Stimulated activated naive CD8-positive, alpha-beta T cell treated with anti-CD3 and anti-CD28 coated beads, Interleukin-15, Interleukin-2, amounts not matched to agents 100 ng/mL and 50 ng/mL, for 24 hours (primary cell): ENCODE results near the gene KCNK3.
A peak's percentile ranks its signal among the peaks of the same experiment; 100 is the strongest.

Source experiments
- H3K27ac Mint-ChIP-seq: one replicate; pipeline ENCODE4 v1.8.0; 2021; ENCODE audit warnings: mild to moderate bottlenecking, mixed read lengths
- H3K27me3 Mint-ChIP-seq: one replicate; pipeline ENCODE4 v1.8.0; 2021; ENCODE audit warnings: mixed read lengths
- H3K36me3 Mint-ChIP-seq: one replicate; pipeline ENCODE4 v1.8.0; 2021; ENCODE audit warnings: low read depth, mixed read lengths
- H3K4me1 Mint-ChIP-seq: one replicate; pipeline ENCODE4 v1.8.0; 2021; ENCODE audit warnings: low read depth, mixed read lengths
- H3K4me3 Mint-ChIP-seq: one replicate; pipeline ENCODE4 v1.8.0; 2021; ENCODE audit warnings: mild to moderate bottlenecking, mixed read lengths
- H3K9me3 Mint-ChIP-seq: one replicate; pipeline ENCODE4 v1.8.0; 2021; ENCODE audit warnings: mixed read lengths

The KCNK3 gene

DNA sequence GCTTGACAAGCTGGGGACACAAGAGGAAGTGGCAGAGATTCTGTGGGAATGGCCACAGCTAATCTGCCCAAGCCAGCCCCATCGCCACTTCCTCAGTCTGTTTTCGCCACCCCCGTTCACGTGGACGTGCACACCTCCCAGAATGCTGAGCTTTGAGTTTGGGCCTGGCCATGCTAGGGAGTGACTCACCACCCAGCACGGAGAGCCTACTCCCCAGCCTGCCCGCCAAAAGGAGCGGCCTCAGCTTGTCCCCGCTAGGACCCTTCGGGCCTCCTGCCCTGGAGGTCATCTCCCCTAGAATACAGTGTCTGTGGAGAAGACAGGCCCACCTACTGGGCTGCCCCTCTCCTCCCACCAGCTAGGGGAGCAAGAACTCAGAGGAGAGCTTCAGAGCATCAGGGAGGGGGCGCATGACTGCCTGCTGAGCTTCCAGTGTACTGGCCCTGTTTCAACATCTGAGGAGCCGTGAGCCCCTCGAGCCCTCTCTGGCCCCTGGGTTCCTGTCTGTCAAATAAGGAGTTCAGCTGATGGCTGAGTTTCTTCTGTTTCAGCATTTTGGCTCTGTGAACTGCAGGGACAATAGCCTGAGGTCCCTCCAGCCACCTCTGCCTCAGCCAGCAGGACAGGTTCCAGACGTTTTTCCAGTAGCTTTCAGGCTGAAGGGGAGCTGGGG lies 76.7 kb downstream of the KCNK3 start:
- Mint-ChIP-seq H3K4me1 (peaks cover 75% of the 10 kb centered on the region), H3K4me3 (no peak overlapping the region), H3K36me3 (peaks cover 8% of the 10 kb centered on the region), H3K27me3 (no peaks in the 10 kb centered on the region), H3K27ac (peak overlapping the region; percentile 40), H3K9me3 (no peaks in the 10 kb centered on the region)

DNA sequence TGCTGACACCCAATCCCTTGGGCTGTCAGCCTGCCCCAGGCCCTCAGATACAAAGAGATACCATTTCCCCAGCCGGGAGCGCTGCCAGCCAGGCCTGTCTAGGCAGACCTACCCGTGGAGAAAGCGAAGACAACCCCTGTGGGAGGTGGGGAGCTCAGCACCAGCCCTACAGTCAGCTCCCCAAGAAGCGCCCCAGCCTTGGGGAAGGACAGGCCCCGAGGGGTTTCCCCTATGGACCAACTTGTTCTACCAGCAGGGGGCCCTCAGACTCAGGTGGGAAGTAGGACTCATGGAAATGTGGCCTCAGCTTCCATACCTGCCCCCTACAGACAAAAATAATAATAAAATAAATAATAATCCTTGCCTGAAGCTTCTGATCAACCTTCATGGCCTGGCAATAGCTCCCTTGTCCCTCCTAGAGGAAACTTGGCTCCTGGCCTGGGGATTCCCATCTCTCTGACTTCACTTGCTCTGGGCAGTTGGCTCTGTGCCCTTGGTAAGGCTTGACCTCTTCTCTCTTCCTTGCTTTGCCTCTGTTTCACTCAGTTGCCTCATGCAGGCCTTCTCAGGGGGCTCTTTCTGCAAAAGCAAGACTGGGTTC lies 78.6 kb downstream of the KCNK3 start:
- Mint-ChIP-seq H3K27me3 (no peaks in the 10 kb centered on the region), H3K9me3 (no peaks in the 10 kb centered on the region), H3K4me1 (peaks cover 60% of the 10 kb centered on the region), H3K27ac (no peak overlapping the region), H3K36me3 (peaks cover 8% of the 10 kb centered on the region), H3K4me3 (no peak overlapping the region)

DNA sequence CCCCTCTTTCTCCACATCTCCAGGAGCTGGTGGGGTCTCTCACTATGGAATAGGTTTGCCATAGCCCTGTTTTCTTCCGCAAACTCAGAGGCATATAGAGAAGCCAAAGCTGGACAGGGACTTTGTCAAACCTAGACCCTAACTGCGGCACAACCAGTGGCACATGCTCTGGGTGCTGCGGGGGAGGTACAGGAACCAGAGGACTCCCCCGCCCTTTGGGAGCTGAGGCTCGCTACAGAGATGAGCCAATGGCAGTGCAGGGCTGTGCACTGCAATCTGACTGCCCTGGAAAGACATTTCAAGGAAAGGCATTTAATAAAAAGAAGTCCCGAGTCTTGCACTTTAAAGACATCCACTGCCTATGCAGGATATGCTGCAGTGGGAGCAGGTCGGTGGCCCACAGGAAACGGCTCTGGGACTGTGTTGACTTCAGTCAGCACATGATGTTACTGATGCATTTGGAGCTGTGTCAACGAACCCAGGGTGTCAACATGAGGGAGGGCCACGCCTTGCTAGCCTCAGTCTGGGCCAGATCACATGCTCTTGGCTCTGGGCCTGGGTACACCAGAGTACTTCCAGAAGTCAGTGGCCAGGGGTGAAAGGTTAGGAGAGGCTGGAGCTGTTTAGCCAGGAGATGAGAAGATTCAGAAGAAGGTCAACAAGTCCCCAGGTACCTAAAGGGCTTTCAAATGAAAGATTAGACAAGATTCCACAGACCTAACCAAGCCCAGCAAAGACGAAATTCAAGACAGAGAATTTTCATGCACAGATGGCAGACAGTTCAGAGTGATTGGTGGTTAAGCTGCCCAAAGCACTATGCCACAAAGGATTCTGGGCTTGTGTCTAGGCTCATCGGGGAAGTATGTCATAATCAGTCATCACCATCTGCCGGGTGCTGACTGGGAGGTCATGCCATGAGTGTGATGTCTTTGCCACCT lies 79.8 kb downstream of the KCNK3 start:
- Mint-ChIP-seq H3K27me3 (no peaks in the 10 kb centered on the region), H3K36me3 (peaks cover 18% of the 10 kb centered on the region), H3K9me3 (no peaks in the 10 kb centered on the region), H3K4me3 (no peak overlapping the region), H3K27ac (peak overlapping the region; percentile 73), H3K4me1 (peaks cover 50% of the 10 kb centered on the region)

DNA sequence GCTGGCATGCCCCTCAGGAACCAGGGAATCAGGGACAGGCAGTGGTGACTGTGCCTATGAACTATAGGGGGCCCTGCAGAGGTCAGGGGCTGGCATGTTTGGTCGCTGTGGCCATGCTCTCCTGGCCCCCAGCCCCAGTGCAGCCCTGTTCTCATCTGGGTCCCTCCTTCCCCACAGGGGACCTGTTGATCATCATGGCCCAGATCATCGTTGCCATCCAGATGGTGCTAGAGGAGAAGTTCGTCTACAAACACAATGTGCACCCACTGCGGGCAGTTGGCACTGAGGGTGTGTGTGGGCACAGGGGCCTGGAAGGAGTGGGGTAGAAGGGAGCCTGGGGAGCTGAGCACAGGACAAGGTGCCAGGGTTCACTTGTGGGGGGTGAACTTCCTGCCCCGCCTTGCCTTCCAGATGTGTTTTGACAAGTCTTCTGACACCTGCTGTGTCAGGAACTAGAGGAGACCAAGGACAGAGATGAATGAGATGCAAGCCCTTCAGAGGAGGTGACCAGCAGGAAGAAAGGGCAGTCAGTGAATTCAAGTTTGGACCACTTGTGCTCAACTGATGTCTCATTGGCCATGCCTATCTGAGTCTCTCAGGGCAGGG lies 83.8 kb downstream of the KCNK3 start:
- Mint-ChIP-seq H3K4me3 (no peak overlapping the region), H3K27me3 (no peaks in the 10 kb centered on the region), H3K27ac (peak overlapping the region; percentile 23), H3K36me3 (peaks cover 46% of the 10 kb centered on the region), H3K9me3 (no peaks in the 10 kb centered on the region), H3K4me1 (peaks cover 21% of the 10 kb centered on the region)

DNA sequence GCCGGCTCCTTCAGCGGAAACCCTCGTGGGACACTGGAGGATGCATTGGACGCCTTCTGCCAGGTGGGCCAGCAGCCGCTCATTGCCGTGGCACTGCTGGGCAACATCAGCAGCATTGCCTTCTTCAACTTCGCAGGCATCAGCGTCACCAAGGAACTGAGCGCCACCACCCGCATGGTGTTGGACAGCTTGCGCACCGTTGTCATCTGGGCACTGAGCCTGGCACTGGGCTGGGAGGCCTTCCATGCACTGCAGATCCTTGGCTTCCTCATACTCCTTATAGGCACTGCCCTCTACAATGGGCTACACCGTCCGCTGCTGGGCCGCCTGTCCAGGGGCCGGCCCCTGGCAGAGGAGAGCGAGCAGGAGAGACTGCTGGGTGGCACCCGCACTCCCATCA lies 85.6 kb downstream of the KCNK3 start:
- Mint-ChIP-seq H3K27me3 (no peaks in the 10 kb centered on the region), H3K9me3 (no peaks in the 10 kb centered on the region), H3K27ac (no peak overlapping the region), H3K36me3 (peaks cover 42% of the 10 kb centered on the region), H3K4me1 (peaks cover 3% of the 10 kb centered on the region), H3K4me3 (no peak overlapping the region)

DNA sequence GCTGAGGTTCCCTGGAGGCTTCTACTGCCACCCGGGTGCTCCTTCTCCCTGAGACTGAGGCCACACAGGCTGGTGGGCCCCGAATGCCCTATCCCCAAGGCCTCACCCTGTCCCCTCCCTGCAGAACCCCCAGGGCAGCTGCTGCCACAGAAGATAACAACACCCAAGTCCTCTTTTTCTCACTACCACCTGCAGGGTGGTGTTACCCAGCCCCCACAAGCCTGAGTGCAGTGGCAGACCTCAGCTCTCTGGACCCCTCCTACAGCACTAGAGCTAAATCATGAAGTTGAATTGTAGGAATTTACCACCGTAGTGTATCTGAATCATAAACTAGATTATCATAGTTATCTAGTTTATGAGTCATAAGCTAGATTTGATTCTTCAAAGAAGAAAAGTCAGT lies 86.0 kb downstream of the KCNK3 start:
- H3K27me3 Mint-ChIP-seq = no peaks in the 10 kb centered on the region

DNA sequence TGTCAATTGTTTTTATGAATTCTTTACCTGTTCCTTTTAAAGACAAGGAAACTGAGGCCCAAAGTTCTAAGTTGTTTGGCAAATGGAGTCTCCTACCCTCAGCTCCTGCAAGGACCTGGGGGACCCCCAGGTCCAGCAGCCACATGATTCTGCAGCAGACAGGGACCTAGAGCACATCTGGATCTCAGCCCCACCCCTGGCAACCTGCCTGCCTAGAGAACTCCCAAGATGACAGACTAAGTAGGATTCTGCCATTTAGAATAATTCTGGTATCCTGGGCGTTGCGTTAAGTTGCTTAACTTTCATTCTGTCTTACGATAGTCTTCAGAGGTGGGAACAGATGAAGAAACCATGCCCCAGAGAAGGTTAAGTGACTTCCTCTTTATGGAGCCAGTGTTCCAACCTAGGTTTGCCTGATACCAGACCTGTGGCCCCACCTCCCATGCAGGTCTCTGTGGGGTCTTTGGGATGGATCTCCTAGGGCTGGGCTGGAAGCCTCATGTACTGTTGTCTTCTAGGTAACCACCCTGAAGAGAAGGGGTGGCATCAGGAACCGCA lies 87.8 kb downstream of the KCNK3 start:
- no peaks in the 10 kb centered on the region for H3K27me3 Mint-ChIP-seq
- no peak overlapping the region for H3K27ac Mint-ChIP-seq
- H3K36me3 Mint-ChIP-seq = peaks cover 42% of the 10 kb centered on the region
- peaks cover 6% of the 10 kb centered on the region for H3K4me1 Mint-ChIP-seq
- H3K4me3 Mint-ChIP-seq = no peak overlapping the region
- H3K9me3 Mint-ChIP-seq = no peaks in the 10 kb centered on the region

More for the DNA sequence above, 86.0 kb downstream of the KCNK3 start:
- no peaks in the 10 kb centered on the region for H3K9me3 Mint-ChIP-seq
- peaks cover 42% of the 10 kb centered on the region for H3K36me3 Mint-ChIP-seq
- H3K4me3 Mint-ChIP-seq = no peak overlapping the region
- peak overlapping the region; percentile 70 for H3K27ac Mint-ChIP-seq
- peaks cover 3% of the 10 kb centered on the region for H3K4me1 Mint-ChIP-seq
